ENCODE data around the gene OPA1.

DNA sequence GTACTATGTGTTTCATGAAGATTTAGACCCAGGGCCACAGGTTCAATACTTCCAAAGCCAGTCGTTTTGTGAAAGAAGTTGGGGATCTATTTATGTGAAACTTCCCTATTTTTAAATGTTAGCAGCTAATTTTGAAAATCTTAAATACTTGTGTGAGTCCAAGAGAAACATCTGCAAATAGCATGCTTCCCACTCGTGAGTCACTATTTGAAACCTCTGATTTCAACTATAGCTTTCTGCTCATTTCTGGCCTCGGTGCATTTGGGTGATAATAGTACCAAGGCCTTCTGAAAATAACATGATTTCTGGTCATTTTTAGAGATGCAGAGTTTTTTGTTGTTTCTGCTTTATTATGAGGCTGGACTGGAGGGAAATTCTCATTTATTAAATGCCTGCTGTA, 110.0 kb downstream of the OPA1 start:
- TF ChIP-seq, protein P1, sequence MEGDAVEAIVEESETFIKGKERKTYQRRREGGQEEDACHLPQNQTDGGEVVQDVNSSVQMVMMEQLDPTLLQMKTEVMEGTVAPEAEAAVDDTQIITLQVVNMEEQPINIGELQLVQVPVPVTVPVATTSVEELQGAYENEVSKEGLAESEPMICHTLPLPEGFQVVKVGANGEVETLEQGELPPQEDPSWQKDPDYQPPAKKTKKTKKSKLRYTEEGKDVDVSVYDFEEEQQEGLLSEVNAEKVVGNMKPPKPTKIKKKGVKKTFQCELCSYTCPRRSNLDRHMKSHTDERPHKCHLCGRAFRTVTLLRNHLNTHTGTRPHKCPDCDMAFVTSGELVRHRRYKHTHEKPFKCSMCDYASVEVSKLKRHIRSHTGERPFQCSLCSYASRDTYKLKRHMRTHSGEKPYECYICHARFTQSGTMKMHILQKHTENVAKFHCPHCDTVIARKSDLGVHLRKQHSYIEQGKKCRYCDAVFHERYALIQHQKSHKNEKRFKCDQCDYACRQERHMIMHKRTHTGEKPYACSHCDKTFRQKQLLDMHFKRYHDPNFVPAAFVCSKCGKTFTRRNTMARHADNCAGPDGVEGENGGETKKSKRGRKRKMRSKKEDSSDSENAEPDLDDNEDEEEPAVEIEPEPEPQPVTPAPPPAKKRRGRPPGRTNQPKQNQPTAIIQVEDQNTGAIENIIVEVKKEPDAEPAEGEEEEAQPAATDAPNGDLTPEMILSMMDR (IDR thresholded peaks at IDR 0.05): no peak
- no peak for TF ChIP-seq POLR2A (IDR thresholded peaks at IDR 0.05)

Data from esophagus squamous epithelium (tissue), 4 donors.